GM18858 (cell line): ENCODE data around the gene WNT9A.
"Not testable (repeated sequence)": the region's sequence is repeated elsewhere in the genome, so short reads cannot be mapped to it uniquely, and the experiment has no call there.

Source experiments
- ATAC-seq: cut with Tn5 transposase; IDR thresholded peaks from one replicate; pipeline ENCODE4 v1.9.1; 2021; ENCODE audit not compliant: unreplicated experiment

WNT9A gene

GRCh38 chr1:227887697-227888403 is 59.9 kb downstream of the WNT9A start:
- ATAC-seq, result no peak

- no peak for ATAC-seq
These were observed 60.6 kb downstream of the WNT9A start for GRCh38 chr1:227886993-227887696.

- no peak for ATAC-seq
These were observed 61.2 kb downstream of the WNT9A start for GRCh38 chr1:227886503-227886961.

- ATAC-seq, result no peak
These were observed 61.9 kb downstream of the WNT9A start for GRCh38 chr1:227885648-227886502.

- no peak for ATAC-seq
These were observed 62.5 kb downstream of the WNT9A start for GRCh38 chr1:227885135-227885647.

GRCh38 chr1:227884370-227885134 is 63.2 kb downstream of the WNT9A start:
- ATAC-seq, result no peak

- no peak for ATAC-seq
These were observed 64.0 kb downstream of the WNT9A start for GRCh38 chr1:227883641-227884301.

GRCh38 chr1:227883073-227883520 is 64.6 kb downstream of the WNT9A start:
- no peak for ATAC-seq

GRCh38 chr1:227880342-227880924 is 67.3 kb downstream of the WNT9A start:
- ATAC-seq, result no peak

GRCh38 chr1:227877810-227878209 is 69.9 kb downstream of the WNT9A start:
- not testable (repeated sequence) for ATAC-seq

GRCh38 chr1:227871892-227872291 is 75.8 kb downstream of the WNT9A start:
- not testable (repeated sequence) for ATAC-seq

- no peak for ATAC-seq
These were observed 77.4 kb downstream of the WNT9A start for GRCh38 chr1:227870366-227870765.

GRCh38 chr1:227869851-227870305 is 77.9 kb downstream of the WNT9A start:
- no peak for ATAC-seq

GRCh38 chr1:227869279-227869842 is 78.4 kb downstream of the WNT9A start:
- ATAC-seq, result no peak
